ENCODE measurements around the gene SH2D6. TPM values are rescaled to one million over a fixed set of nuclear protein-coding genes. Genes with fewer than 3 reads are reported as not detected.
"Not testable (repeated sequence)": the region's sequence is repeated elsewhere in the genome, so short reads cannot be mapped to it uniquely, and the experiment has no call there.

SH2D6 gene
- total and polyA plus RNA-seq, 9 of the 15 experiments (the other 6 are each of a cell fraction or from before 2014, with no cell fraction given): 0.07 to 0.76 (median 0.33) TPM; not detected in 2

- TF ChIP-seq FOXA3 (CRISPR knock-in tag; conservative IDR thresholded peaks at IDR 0.05 in 1 of 2, IDR thresholded peaks at IDR 0.05 in 1 of 2): no peak
- peak; percentile 33; the same call in 1 of the 2 replicates for TF ChIP-seq HDAC8 (tag; IDR thresholded peaks at IDR 0.05)
Measured at GRCh38 chr2:85438201-85439024, 19.9 kb downstream of the SH2D6 start (continued).

GRCh38 chr2:85439025-85439472 lies 20.5 kb downstream of the SH2D6 start:
- Histone ChIP-seq H2AFZ (ENCODE audit: low read depth, low read length) (peak overlapping the region; percentile 86), H3K36me3 (ENCODE audit: control insufficient read depth, insufficient read depth, low read length) (no peaks in the 10 kb centered on the region), H3K9me1 (ENCODE audit: control insufficient read depth, insufficient read depth, low read length) (peaks cover 2% of the 10 kb centered on the region), H3K4me3 (no peak overlapping the region), H3K9ac (ENCODE audit: insufficient read depth in 1 of 2, low read depth in 2 of 2, low read length in 2 of 2) (peak overlapping the region; percentile 73 to 84), H3K27me3 (ENCODE audit: control insufficient read depth in 2 of 2, insufficient read depth in 2 of 2, low read length in 2 of 2) (no peaks in the 10 kb centered on the region), H3K27ac (ENCODE audit: extremely low read depth, low read depth, low read length) (peak overlapping the region; percentile 79), H3K4me1 (replicated peaks in 1 of 2; ENCODE audit: control insufficient read depth in 2 of 2, insufficient read depth in 2 of 2, low read length in 2 of 2) (peaks cover 28 to 39% of the 10 kb centered on the region in 2 experiments), H3K4me2 (ENCODE audit: insufficient read depth, low read length) (no peak overlapping the region; the same call in 1 of the 2 replicates), H3K79me2 (ENCODE audit: control insufficient read depth, insufficient read depth, low read length) (no peaks in the 10 kb centered on the region; the same call in 2 of the 3 replicates), H4K20me1 (replicated peaks; ENCODE audit: control insufficient read depth, insufficient read depth, low read length) (no peaks in the 10 kb centered on the region), H3K9me3 (replicated peaks; ENCODE audit: control insufficient read depth, insufficient read depth, low read depth, low read length) (no peaks in the 10 kb centered on the region)
- no TSS peak for BruUV-seq (replicated peaks)
- ChIA-PET CTCF (ENCODE audit: low intra/inter-chr PET ratio) (no interaction called here), POLR2A (interaction anchor here (0.6 to 63.9 kb wide), 9 partner anchors 8 to 131 kb away, joined by 3 to 1576 read pairs (median 4); partner anchors contain the start of gene MAT2A)
- TF ChIP-seq, protein P1, sequence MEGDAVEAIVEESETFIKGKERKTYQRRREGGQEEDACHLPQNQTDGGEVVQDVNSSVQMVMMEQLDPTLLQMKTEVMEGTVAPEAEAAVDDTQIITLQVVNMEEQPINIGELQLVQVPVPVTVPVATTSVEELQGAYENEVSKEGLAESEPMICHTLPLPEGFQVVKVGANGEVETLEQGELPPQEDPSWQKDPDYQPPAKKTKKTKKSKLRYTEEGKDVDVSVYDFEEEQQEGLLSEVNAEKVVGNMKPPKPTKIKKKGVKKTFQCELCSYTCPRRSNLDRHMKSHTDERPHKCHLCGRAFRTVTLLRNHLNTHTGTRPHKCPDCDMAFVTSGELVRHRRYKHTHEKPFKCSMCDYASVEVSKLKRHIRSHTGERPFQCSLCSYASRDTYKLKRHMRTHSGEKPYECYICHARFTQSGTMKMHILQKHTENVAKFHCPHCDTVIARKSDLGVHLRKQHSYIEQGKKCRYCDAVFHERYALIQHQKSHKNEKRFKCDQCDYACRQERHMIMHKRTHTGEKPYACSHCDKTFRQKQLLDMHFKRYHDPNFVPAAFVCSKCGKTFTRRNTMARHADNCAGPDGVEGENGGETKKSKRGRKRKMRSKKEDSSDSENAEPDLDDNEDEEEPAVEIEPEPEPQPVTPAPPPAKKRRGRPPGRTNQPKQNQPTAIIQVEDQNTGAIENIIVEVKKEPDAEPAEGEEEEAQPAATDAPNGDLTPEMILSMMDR (IDR thresholded peaks at IDR 0.05 in 2 of 3, conservative IDR thresholded peaks at IDR 0.05 in 1 of 3; ENCODE audit: insufficient read depth in 2 of 3, low read depth in 1 of 3, low read length in 3 of 3): peak in 2 of 3 experiments; percentile 6 to 27; a peak in 1 of 6 replicates
- TF ChIP-seq RAD21 (CRISPR knock-in tag; conservative IDR thresholded peaks at IDR 0.05 in 1 of 2, IDR thresholded peaks at IDR 0.05 in 1 of 2) (peak in 1 of 2 experiments; percentile 19; a peak in 1 of 4 replicates), TCFL5 (CRISPR knock-in tag; conservative IDR thresholded peaks at IDR 0.05) (no peak)
- no peak for ATAC-seq
- in situ Hi-C loops (cut with MboI) (no loop called here), intact Hi-C loops (cut with micrococcal nuclease) (loop anchor here (5.0 kb wide), 2 partner anchors 58 to 98 kb away; partner anchors contain the start of gene MAT2A)
- WGBS (ENCODE audit: insufficient coverage, low coverage, missing lambda C conversion rate): 53% methylated on average over 6 of the region's 6 CpGs
- no peak for FAIRE-seq
- DNase-seq (ENCODE audit: extremely low read depth in 1 of 4, low spot score in 3 of 4): no peak

- BruUV-seq (replicated peaks); H3K27me3 ChIP-seq (ENCODE audit: control insufficient read depth in 2 of 2, insufficient read depth in 2 of 2, low read length in 2 of 2); H2AFZ ChIP-seq (ENCODE audit: low read depth, low read length); ATAC-seq; H3K79me2 ChIP-seq (ENCODE audit: control insufficient read depth, insufficient read depth, low read length); in situ Hi-C loops (cut with MboI); H3K9me1 ChIP-seq (ENCODE audit: control insufficient read depth, insufficient read depth, low read length); CTCF ChIA-PET (ENCODE audit: low intra/inter-chr PET ratio); FAIRE-seq; H3K4me3 ChIP-seq; H3K27ac ChIP-seq (ENCODE audit: extremely low read depth, low read depth, low read length); H3K9ac ChIP-seq (ENCODE audit: insufficient read depth in 1 of 2, low read depth in 2 of 2, low read length in 2 of 2); H3K36me3 ChIP-seq (ENCODE audit: control insufficient read depth, insufficient read depth, low read length); H4K20me1 ChIP-seq (replicated peaks; ENCODE audit: control insufficient read depth, insufficient read depth, low read length); H3K4me2 ChIP-seq (ENCODE audit: insufficient read depth, low read length); H3K9me3 ChIP-seq (replicated peaks; ENCODE audit: control insufficient read depth, insufficient read depth, low read depth, low read length); DNase-seq (ENCODE audit: extremely low read depth in 1 of 4, low spot score in 3 of 4): not testable (repeated sequence)
- WGBS (ENCODE audit: insufficient coverage, low coverage, missing lambda C conversion rate): 83% methylated on average over 9 of the region's 9 CpGs
- H3K4me1 ChIP-seq (replicated peaks in 1 of 2; ENCODE audit: control insufficient read depth in 2 of 2, insufficient read depth in 2 of 2, low read length in 2 of 2): peaks cover 30 to 39% of the 10 kb centered on the region in 2 experiments
- intact Hi-C loops (cut with micrococcal nuclease): loop anchor here (5.0 kb wide), 2 partner anchors 58 to 98 kb away; partner anchors contain the start of gene MAT2A
- POLR2A ChIA-PET: interaction anchor here (0.6 to 63.9 kb wide), 4 partner anchors 12 to 121 kb away, joined by 3 to 1576 read pairs (median 3); partner anchors contain the start of gene MAT2A
Measured at GRCh38 chr2:85439569-85439968, 21.1 kb downstream of the SH2D6 start.

Data from K562 (cell line).